ENCODE data around the gene ZFP36. TPM values are rescaled to one million over a fixed set of nuclear protein-coding genes. Genes with fewer than 3 reads are reported as not detected.
A peak's percentile ranks its signal among the peaks of the same experiment; 100 is the strongest.

ZFP36 gene
- total and polyA plus RNA-seq, 2 donors (not counting 1 experiment from before 2014, with no cell fraction given), result 260 to 1,633 TPM

DNA sequence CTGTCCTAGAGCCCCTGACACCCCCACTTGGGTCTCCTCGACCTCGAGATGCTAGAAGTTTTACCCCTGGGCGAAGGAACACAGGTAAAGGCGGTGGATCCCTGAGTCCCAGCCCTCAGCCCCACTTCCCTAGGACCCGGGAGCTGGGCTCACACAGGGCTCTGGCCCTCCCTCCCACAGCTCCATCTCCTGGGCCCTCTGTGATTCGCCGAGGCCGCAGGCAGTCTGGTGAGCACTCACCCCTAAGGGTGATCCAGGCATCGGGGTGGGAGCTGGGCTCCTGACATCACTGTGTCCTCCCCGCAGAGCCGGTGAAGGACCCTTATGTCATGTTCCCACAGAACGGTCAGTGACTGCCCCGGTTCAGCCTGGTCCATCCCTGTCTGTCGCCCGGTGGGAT is 14.1 kb downstream of the ZFP36 start:
- no peak overlapping the region for H3K9ac ChIP-seq (ENCODE audit: low read length)
- intact Hi-C loops (cut with micrococcal nuclease), result no loop called here
- H2AFZ ChIP-seq (ENCODE audit: insufficient read depth, low read depth, low read length, poor library complexity, severe bottlenecking), result no peak overlapping the region
- Mint-ChIP-seq H3K4me1 (peaks cover 7% of the 10 kb centered on the region), H3K4me3 (no peak overlapping the region), H3K27me3 (no peaks in the 10 kb centered on the region), H3K9me3 (ENCODE audit: insufficient read depth) (no peaks in the 10 kb centered on the region), H3K27ac (no peak overlapping the region)
- ChIA-PET CTCF (interaction anchor here (2.6 kb wide), 1 partner anchor 7 kb away, joined by 14 read pairs; no protein-coding TSS in a partner anchor), POLR2A (interaction anchor here (0.6 to 3.5 kb wide), 3 partner anchors 9 to 687 kb away, joined by 3 to 9 read pairs (median 5); partner anchors contain the start of gene RPS16)
- TF ChIP-seq, protein P1, sequence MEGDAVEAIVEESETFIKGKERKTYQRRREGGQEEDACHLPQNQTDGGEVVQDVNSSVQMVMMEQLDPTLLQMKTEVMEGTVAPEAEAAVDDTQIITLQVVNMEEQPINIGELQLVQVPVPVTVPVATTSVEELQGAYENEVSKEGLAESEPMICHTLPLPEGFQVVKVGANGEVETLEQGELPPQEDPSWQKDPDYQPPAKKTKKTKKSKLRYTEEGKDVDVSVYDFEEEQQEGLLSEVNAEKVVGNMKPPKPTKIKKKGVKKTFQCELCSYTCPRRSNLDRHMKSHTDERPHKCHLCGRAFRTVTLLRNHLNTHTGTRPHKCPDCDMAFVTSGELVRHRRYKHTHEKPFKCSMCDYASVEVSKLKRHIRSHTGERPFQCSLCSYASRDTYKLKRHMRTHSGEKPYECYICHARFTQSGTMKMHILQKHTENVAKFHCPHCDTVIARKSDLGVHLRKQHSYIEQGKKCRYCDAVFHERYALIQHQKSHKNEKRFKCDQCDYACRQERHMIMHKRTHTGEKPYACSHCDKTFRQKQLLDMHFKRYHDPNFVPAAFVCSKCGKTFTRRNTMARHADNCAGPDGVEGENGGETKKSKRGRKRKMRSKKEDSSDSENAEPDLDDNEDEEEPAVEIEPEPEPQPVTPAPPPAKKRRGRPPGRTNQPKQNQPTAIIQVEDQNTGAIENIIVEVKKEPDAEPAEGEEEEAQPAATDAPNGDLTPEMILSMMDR (IDR thresholded peaks at IDR 0.05), result no peak
- TF ChIP-seq EZH2 (IDR thresholded peaks at IDR 0.05; ENCODE audit: borderline replicate concordance, insufficient read depth, low read depth, low read length, poor library complexity, severe bottlenecking), result no peak
- DNase-seq (peak; percentile 12), ATAC-seq (ENCODE audit: low read depth) (no peak)
- no peaks in the 10 kb centered on the region for H3K27me3 ChIP-seq (replicated peaks in 1 of 4; ENCODE audit: control extremely low read depth in 1 of 4, control insufficient read depth in 3 of 4, insufficient read depth in 4 of 4, low read length in 3 of 4)
- H3K27ac ChIP-seq (ENCODE audit: low read length in 2 of 2), result no peak overlapping the region
- no peaks in the 10 kb centered on the region for H3K79me2 ChIP-seq (ENCODE audit: control insufficient read depth, insufficient read depth, low read length)
- 98% methylated on average over 11 of the region's 15 CpGs for WGBS (ENCODE audit: insufficient coverage)
- peaks cover 3 to 45% of the 10 kb centered on the region in 2 experiments for H3K36me3 ChIP-seq (replicated peaks in 1 of 2; ENCODE audit: control extremely low read depth in 1 of 2, control insufficient read depth in 1 of 2, extremely low read depth in 1 of 2, insufficient read depth in 2 of 2, low read length in 1 of 2)
- H3K4me3 ChIP-seq (ENCODE audit: control extremely low read depth in 1 of 5, extremely low read depth in 1 of 5, insufficient read depth in 1 of 5, low read depth in 2 of 5, low read length in 4 of 5), result no peak overlapping the region
- H3K9me3 ChIP-seq (ENCODE audit: control extremely low read depth in 1 of 3, control insufficient read depth in 2 of 3, insufficient read depth in 1 of 3, low read length in 2 of 3), result no peaks in the 10 kb centered on the region
- H3K4me2 ChIP-seq (replicated peaks; ENCODE audit: low read depth, low read length, poor library complexity, severe bottlenecking), result no peak overlapping the region
- no peaks in the 10 kb centered on the region for H3K4me1 ChIP-seq (ENCODE audit: control insufficient read depth in 2 of 2, insufficient read depth in 2 of 2, low read length in 2 of 2)
- H4K20me1 ChIP-seq (ENCODE audit: control insufficient read depth, insufficient read depth, low read length, poor library complexity, severe bottlenecking), result no peaks in the 10 kb centered on the region

DNA sequence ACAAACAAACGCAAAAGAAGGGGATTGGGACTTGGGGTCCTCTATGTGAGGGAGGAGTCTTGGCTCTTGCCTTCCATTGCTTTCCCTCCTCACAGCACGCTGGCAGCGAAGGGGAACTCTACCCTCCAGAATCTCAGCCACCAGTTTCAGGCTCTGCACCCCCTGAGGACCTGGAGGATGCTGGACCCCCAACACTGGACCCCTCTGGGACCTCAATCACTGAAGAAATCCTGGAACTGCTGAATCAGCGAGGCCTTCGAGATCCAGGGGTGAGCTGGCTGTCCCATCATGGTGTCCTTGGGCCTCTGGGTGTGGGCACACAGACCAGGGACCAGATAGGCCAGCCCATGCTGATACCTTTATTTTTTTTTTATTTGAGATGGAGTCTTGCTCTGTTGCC is 15.4 kb downstream of the ZFP36 start:
- ATAC-seq (ENCODE audit: low read depth), result no peak
- H3K9ac ChIP-seq (ENCODE audit: low read length), result no peak overlapping the region
- Mint-ChIP-seq H3K4me1 (peaks cover 7% of the 10 kb centered on the region), H3K27ac (no peak overlapping the region), H3K4me3 (no peak overlapping the region), H3K9me3 (ENCODE audit: insufficient read depth) (no peaks in the 10 kb centered on the region), H3K27me3 (no peaks in the 10 kb centered on the region)
- peaks cover 3 to 45% of the 10 kb centered on the region in 2 experiments for H3K36me3 ChIP-seq (replicated peaks in 1 of 2; ENCODE audit: control extremely low read depth in 1 of 2, control insufficient read depth in 1 of 2, extremely low read depth in 1 of 2, insufficient read depth in 2 of 2, low read length in 1 of 2)
- no peak overlapping the region for H3K4me3 ChIP-seq (ENCODE audit: control extremely low read depth in 1 of 5, extremely low read depth in 1 of 5, insufficient read depth in 1 of 5, low read depth in 2 of 5, low read length in 4 of 5)
- no peaks in the 10 kb centered on the region for H3K27me3 ChIP-seq (replicated peaks in 1 of 4; ENCODE audit: control extremely low read depth in 1 of 4, control insufficient read depth in 3 of 4, insufficient read depth in 4 of 4, low read length in 3 of 4)
- no peak for DNase-seq
- intact Hi-C loops (cut with micrococcal nuclease), result no loop called here
- CTCF ChIA-PET, result interaction anchor here (0.6 to 1.1 kb wide), 3 partner anchors 11 to 69 kb away, joined by 3 to 4 read pairs (median 4); partner anchors contain the start of gene RPS16
- no peaks in the 10 kb centered on the region for H3K9me3 ChIP-seq (ENCODE audit: control extremely low read depth in 1 of 3, control insufficient read depth in 2 of 3, insufficient read depth in 1 of 3, low read length in 2 of 3)
- no peaks in the 10 kb centered on the region for H3K79me2 ChIP-seq (ENCODE audit: control insufficient read depth, insufficient read depth, low read length)
- 100% methylated on average over 2 of the region's 5 CpGs for WGBS (ENCODE audit: insufficient coverage)
- no peak overlapping the region for H3K4me2 ChIP-seq (replicated peaks; ENCODE audit: low read depth, low read length, poor library complexity, severe bottlenecking)
- POLR2A ChIA-PET, result interaction anchor here (0.6 to 3.5 kb wide), 3 partner anchors 10 to 96 kb away, joined by 7 to 9 read pairs (median 8); partner anchors contain the start of gene RPS16
- H2AFZ ChIP-seq (ENCODE audit: insufficient read depth, low read depth, low read length, poor library complexity, severe bottlenecking), result no peak overlapping the region
- H4K20me1 ChIP-seq (ENCODE audit: control insufficient read depth, insufficient read depth, low read length, poor library complexity, severe bottlenecking), result no peaks in the 10 kb centered on the region
- H3K4me1 ChIP-seq (ENCODE audit: control insufficient read depth in 2 of 2, insufficient read depth in 2 of 2, low read length in 2 of 2), result no peaks in the 10 kb centered on the region
- TF ChIP-seq, protein P1 (IDR thresholded peaks at IDR 0.05), result no peak
- no peak for TF ChIP-seq EZH2 (IDR thresholded peaks at IDR 0.05; ENCODE audit: borderline replicate concordance, insufficient read depth, low read depth, low read length, poor library complexity, severe bottlenecking)
- no peak overlapping the region for H3K27ac ChIP-seq (ENCODE audit: low read length in 2 of 2)

All from B cell (primary cell).